BLaER1 treated with 17β-estradiol and CSF1 and Interleukin-3, amounts not matched to agents 10 nM and 100 nM (cell line): ENCODE data around the gene MAGEC2.

Experiments
- H3K27ac ChIP-seq, 11 experiments: shearing (Covaris generic); formaldehyde crosslinking; 2 replicates each; pipeline ENCODE4 v1.8.1; 2022
- H3K27me3 ChIP-seq, 11 experiments: shearing (Covaris generic); formaldehyde crosslinking; 2 replicates each; pipeline ENCODE4 v1.8.1; 2022
- H3K36me3 ChIP-seq, 11 experiments: shearing (Covaris generic); formaldehyde crosslinking; 2 replicates each; pipeline ENCODE4 v1.8.1; 2022
- H3K4me1 ChIP-seq, 10 experiments: shearing (Covaris generic); formaldehyde crosslinking; 2 replicates each; pipeline ENCODE4 v1.8.1; 2022
- H3K4me2 ChIP-seq, 11 experiments: shearing (Covaris generic); formaldehyde crosslinking; 2 replicates each; pipeline ENCODE4 v1.8.1; 2022
- H3K4me3 ChIP-seq, 10 experiments: shearing (Covaris generic); formaldehyde crosslinking; 2 replicates each; pipeline ENCODE4 v1.8.1; 2022
- H3K9ac ChIP-seq, 11 experiments: shearing (Covaris generic); formaldehyde crosslinking; 2 replicates each; pipeline ENCODE4 v1.8.1; 2022
- H3K9me3 ChIP-seq, 11 experiments: shearing (Covaris generic); formaldehyde crosslinking; replicated peaks in 1 of 11; 2 replicates each; pipeline ENCODE4 v1.8.1; 2022
- H4K20me1 ChIP-seq, 11 experiments: shearing (Covaris generic); formaldehyde crosslinking; 2 replicates each; pipeline ENCODE4 v1.8.1; 2022
- Cebpa-rat ChIP-seq, 11 experiments: shearing (Covaris generic); IDR thresholded peaks; 2 replicates each; pipeline ENCODE4 v1.8.1; 2022

MAGEC2 gene, protein sequence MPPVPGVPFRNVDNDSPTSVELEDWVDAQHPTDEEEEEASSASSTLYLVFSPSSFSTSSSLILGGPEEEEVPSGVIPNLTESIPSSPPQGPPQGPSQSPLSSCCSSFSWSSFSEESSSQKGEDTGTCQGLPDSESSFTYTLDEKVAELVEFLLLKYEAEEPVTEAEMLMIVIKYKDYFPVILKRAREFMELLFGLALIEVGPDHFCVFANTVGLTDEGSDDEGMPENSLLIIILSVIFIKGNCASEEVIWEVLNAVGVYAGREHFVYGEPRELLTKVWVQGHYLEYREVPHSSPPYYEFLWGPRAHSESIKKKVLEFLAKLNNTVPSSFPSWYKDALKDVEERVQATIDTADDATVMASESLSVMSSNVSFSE

DNA sequence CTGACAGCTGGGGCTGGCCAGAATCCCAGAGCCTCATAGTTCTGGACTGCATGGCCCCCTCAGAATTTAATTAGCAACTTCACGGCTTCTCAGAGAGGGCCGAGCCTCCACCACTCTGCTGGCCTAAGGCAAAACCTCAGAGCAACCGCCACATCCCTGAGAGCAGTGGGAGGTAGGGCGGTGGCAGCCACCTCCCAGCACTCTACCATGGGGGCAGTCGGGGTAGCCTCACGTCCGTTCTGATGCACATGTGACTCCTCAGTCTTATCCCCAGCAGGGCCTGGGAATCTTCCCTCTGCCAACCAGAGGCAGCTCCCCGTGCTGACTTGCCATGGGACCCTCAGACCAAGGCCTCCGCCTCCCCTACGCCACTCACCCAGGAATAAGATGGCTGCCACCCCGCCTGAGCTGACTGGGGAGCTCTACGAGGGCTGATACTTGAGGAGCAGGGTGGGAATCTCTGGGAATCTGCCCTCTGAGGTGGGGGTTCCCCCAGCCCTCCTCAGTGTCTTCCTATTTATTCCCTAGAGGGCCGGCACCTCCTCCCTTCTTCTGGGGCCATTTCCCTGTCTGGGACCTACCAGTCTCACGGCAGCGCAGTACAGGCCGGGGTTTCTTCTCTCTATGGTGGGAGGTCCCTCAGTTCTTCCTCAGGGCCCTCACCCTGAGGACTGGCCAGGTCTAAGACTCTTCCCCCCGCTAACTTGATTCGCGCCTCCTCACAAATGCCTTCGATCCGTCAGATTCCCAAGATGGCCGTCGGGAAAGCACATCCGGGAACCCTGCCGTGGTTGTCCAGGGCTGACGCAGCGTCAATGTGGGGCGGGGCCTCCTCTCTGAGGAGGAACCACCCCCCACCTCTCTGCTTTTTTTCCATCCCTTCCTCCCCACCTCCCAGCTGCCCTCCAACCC, at the start of gene MAGEC2:
Gene MAGEC2 (minus strand): TSS at position 769 of the 912 bp plus-strand sequence. CDS start 1,303 bp downstream, outside the sequence.
- Histone ChIP-seq H3K36me3 (no peaks in the 10 kb centered on the region), H3K9me3 (no peaks in the 10 kb centered on the region; a peak in 2 of 22 replicates), H3K4me1 (no peaks in the 10 kb centered on the region), H4K20me1 (peaks cover 0 to 8% (median 0%) of the 10 kb centered on the region in 11 experiments; a peak in 3 of 22 replicates), H3K9ac (no peak within 1 kb of the TSS), H3K4me3 (no peak within 1 kb of the TSS), H3K4me2 (no peak within 1 kb of the TSS), H3K27ac (no peak within 1 kb of the TSS), H3K27me3 (peaks cover 64 to 96% (median 89%) of the 10 kb centered on the region in 11 experiments)
- no peak for TF ChIP-seq Cebpa-rat (IDR thresholded peaks at IDR 0.05)

DNA sequence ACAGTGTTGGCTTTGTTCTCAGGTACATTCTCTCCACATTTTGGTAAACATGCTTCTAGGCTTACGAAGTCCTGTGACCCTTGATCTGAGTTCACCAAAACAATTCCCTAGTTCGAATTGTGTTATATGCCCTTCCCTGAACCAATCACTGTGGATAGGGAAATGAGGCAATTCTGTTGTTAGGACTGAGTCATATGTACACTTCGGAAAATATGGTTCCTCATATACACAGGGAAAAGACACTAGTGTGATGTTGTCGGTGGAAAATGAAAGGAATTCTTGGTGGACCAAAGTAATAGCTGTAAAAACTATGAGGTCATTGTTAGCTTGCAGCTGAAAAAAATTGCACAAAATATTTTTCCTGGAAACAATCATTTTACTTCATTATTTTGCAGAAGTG, 46.6 kb upstream of the MAGEC2 start:
- H4K20me1 ChIP-seq = no peaks in the 10 kb centered on the region; a peak in 1 of 22 replicates
- TF ChIP-seq Cebpa-rat (IDR thresholded peaks at IDR 0.05) = no peak
- H3K4me2 ChIP-seq = no peak overlapping the region
- H3K9ac ChIP-seq = no peak overlapping the region
- no peak overlapping the region for H3K27ac ChIP-seq
- H3K27me3 ChIP-seq = peaks cover 69 to 100% (median 85%) of the 10 kb centered on the region in 11 experiments
- peaks cover 4 to 15% (median 6%) of the 10 kb centered on the region in 11 experiments; a peak in 9 of 22 replicates for H3K9me3 ChIP-seq
- H3K4me3 ChIP-seq = no peak overlapping the region
- no peaks in the 10 kb centered on the region for H3K36me3 ChIP-seq
- no peaks in the 10 kb centered on the region for H3K4me1 ChIP-seq

DNA sequence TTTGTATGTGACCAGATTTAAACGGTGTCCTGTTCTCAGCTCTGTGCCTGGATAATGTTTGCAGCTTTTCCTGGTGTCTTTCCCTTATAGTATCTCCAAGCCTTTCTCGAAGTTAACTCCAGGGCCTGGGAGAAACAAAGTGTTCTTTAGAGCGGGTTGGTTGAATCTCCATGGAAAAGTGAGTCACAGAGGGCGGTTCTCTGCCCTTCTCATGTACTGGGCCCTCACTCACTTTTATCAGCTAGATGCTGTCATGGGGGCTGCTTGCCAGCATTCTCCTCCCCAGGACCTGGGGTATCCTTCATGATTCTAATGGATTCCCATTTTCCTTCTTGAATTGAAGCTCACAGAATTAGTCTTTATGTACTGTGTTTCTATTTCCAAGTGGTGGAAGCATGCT, 46.1 kb upstream of the MAGEC2 start:
- Histone ChIP-seq H3K9me3 (peaks cover 4 to 15% (median 6%) of the 10 kb centered on the region in 11 experiments; a peak in 9 of 22 replicates), H4K20me1 (no peaks in the 10 kb centered on the region; a peak in 1 of 22 replicates), H3K9ac (no peak overlapping the region), H3K4me2 (no peak overlapping the region), H3K27ac (no peak overlapping the region), H3K4me1 (no peaks in the 10 kb centered on the region), H3K4me3 (no peak overlapping the region), H3K36me3 (no peaks in the 10 kb centered on the region), H3K27me3 (peaks cover 65 to 100% (median 85%) of the 10 kb centered on the region in 11 experiments)
- no peak for TF ChIP-seq Cebpa-rat (IDR thresholded peaks at IDR 0.05)

DNA sequence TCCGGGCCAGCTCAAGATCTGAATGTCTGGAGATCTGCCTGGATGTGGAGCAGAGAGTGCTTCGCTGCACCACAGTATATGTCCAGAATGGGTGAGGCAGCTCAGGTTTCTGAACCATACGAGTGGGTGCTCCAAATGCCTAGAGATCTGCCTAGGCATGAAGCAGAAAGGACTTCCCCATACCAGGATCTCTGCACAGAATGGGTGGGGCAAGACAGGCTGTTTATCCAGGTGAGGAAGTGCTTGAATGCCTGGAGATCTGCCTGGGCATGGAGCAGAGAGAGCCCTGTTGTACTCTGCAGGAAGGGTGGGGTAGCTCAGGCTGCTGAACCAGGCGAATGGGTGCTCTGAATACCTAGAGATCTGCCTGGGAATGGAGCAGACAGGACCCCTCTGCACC, 45.4 kb upstream of the MAGEC2 start:
- H3K9ac ChIP-seq = no peak overlapping the region
- peaks cover 65 to 100% (median 85%) of the 10 kb centered on the region in 11 experiments for H3K27me3 ChIP-seq
- H3K4me2 ChIP-seq = no peak overlapping the region
- no peak overlapping the region for H3K27ac ChIP-seq
- no peaks in the 10 kb centered on the region for H3K4me1 ChIP-seq
- no peaks in the 10 kb centered on the region for H3K36me3 ChIP-seq
- H3K4me3 ChIP-seq = no peak overlapping the region
- H3K9me3 ChIP-seq = peaks cover 4 to 15% (median 6%) of the 10 kb centered on the region in 11 experiments; a peak in 9 of 22 replicates
- TF ChIP-seq Cebpa-rat (IDR thresholded peaks at IDR 0.05) = no peak
- no peaks in the 10 kb centered on the region; a peak in 1 of 22 replicates for H4K20me1 ChIP-seq

DNA sequence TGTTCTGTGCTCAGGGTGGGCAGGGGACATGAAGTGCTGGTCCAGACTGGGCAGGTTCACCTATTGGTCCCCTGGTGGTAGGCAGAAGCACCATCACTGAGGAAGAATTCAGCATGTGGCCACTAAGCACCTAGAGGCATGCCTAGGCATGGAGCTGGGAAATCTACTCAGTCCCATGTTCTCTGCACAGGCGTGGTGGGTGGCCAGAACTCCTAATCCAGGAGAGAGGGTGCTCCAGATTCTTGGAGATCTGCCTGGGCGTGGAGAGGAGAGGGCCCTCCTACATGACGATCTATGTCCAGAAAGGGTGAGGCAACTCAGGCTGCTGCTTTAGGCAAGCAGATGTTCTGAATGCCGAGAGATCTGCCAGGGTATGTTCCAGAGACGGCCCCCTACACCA, 44.6 kb upstream of the MAGEC2 start:
- H3K27me3 ChIP-seq = peaks cover 64 to 100% (median 85%) of the 10 kb centered on the region in 11 experiments

DNA sequence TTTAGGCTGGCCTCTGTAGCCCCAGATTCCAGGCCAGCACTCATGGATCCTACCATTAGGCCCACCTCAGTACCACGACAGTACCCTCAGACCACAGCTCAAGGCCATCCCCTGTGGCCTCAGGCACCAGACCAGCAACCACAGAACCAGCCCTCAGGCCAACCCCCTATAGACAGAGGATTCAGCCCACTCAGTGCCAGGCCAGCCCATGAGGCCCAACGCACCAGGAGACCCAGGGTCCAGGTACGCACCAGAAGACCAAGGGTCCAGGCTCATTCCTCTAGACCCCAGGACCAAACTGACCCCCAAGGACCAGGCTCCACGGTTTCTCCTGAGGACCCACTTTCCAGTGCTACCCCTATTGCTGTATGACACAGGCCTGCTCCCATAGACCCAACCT, 39.5 kb upstream of the MAGEC2 start:
- peaks cover 51 to 95% (median 81%) of the 10 kb centered on the region in 11 experiments for H3K27me3 ChIP-seq
- TF ChIP-seq Cebpa-rat (IDR thresholded peaks at IDR 0.05) = no peak
- no peaks in the 10 kb centered on the region; a peak in 1 of 22 replicates for H3K9me3 ChIP-seq
- H4K20me1 ChIP-seq = peaks cover 0 to 5% (median 0%) of the 10 kb centered on the region in 11 experiments; a peak in 1 of 22 replicates
- H3K9ac ChIP-seq = no peak overlapping the region
- H3K4me2 ChIP-seq = no peak overlapping the region
- H3K4me3 ChIP-seq = no peak overlapping the region
- no peaks in the 10 kb centered on the region for H3K4me1 ChIP-seq
- H3K27ac ChIP-seq = no peak overlapping the region
- no peaks in the 10 kb centered on the region for H3K36me3 ChIP-seq

More for the DNA sequence above, 44.6 kb upstream of the MAGEC2 start:
- H3K4me3 ChIP-seq = no peak overlapping the region
- TF ChIP-seq Cebpa-rat (IDR thresholded peaks at IDR 0.05) = no peak
- peaks cover 0 to 4% (median 0%) of the 10 kb centered on the region in 11 experiments; a peak in 2 of 22 replicates for H4K20me1 ChIP-seq
- peaks cover 4 to 15% (median 6%) of the 10 kb centered on the region in 11 experiments; a peak in 9 of 22 replicates for H3K9me3 ChIP-seq
- no peak overlapping the region for H3K9ac ChIP-seq
- H3K36me3 ChIP-seq = no peaks in the 10 kb centered on the region
- H3K4me1 ChIP-seq = no peaks in the 10 kb centered on the region
- H3K4me2 ChIP-seq = no peak overlapping the region
- H3K27ac ChIP-seq = no peak overlapping the region

DNA sequence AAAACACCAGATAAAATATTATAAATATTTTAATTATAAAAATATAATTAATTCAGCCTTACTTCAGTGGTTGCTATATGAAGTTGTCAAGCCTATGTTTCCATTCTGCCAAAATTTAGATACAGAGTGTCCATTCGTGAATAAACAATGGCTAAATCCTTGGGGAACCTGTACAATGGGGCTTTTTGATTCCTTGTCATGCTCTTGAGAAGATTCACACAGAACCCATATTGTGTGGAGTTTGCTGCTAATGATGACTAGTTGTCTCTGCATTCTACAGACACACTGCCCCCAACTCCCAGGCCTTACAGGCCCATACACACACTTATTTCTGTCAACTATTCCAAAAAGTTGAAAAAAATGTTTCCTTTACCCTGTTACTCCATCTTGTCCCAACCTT, 33.4 kb upstream of the MAGEC2 start:
- H3K4me1 ChIP-seq = no peaks in the 10 kb centered on the region
- TF ChIP-seq Cebpa-rat (IDR thresholded peaks at IDR 0.05) = no peak
- H3K4me2 ChIP-seq = no peak overlapping the region
- no peaks in the 10 kb centered on the region for H3K36me3 ChIP-seq
- peaks cover 13 to 25% (median 20%) of the 10 kb centered on the region in 11 experiments for H3K9me3 ChIP-seq
- peaks cover 76 to 97% (median 88%) of the 10 kb centered on the region in 11 experiments for H3K27me3 ChIP-seq
- H3K27ac ChIP-seq = no peak overlapping the region
- H4K20me1 ChIP-seq = no peaks in the 10 kb centered on the region
- H3K4me3 ChIP-seq = no peak overlapping the region
- H3K9ac ChIP-seq = no peak overlapping the region

DNA sequence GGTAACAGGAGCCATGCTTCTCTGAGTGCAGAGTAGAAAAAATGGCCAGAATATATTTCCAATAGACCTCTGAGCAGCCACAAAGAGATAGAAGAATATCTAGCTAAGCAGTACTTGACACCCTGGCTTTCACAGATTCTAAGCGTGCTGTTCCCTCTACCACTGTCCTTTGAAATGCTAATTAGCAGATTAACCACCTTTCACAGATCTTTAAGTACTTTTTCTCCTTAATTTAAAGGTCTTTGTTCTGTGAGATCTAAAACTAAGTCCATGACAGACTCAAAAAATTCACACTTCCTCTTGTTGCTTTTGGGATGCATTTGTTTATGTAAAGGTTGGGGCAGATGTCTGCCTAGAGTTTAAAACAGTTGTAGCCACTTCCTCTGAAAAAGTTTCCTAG, 28.3 kb upstream of the MAGEC2 start:
- H3K9me3 ChIP-seq = peaks cover 16 to 45% (median 29%) of the 10 kb centered on the region in 11 experiments
- no peaks in the 10 kb centered on the region; a peak in 1 of 20 replicates for H3K4me1 ChIP-seq
- H3K4me3 ChIP-seq = no peak overlapping the region
- no peak overlapping the region for H3K9ac ChIP-seq
- peak overlapping the region in 1 of 11 experiments; percentile 16; a peak in 1 of 22 replicates for H3K4me2 ChIP-seq
- peak overlapping the region in 3 of 11 experiments; percentile 15 to 25 (median 21); a peak in 2 of 22 replicates for H3K27ac ChIP-seq
- H4K20me1 ChIP-seq = no peaks in the 10 kb centered on the region
- H3K36me3 ChIP-seq = no peaks in the 10 kb centered on the region
- TF ChIP-seq Cebpa-rat (IDR thresholded peaks at IDR 0.05) = no peak
- H3K27me3 ChIP-seq = peaks cover 47 to 71% (median 59%) of the 10 kb centered on the region in 11 experiments

DNA sequence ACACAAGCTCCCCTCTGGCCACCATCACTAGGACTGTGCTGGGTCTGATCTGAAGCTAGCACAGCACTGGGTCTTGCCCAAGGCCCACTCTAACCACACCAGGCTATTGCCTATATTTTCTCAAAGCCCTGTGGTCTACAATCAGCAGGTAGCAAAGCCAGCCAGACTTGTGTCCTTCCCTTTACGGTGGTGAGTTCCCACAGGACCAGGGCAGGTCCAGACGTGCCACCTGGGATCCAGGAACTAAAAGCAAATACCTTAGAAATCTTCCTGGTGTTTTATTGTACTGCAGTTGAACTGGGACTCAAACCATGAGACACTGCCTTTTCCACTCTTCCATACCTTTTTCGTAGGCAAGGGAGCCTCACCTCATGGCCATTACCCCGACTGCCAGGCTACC, 9.0 kb upstream of the MAGEC2 start:
- H3K27ac ChIP-seq = no peak overlapping the region
- peaks cover 78 to 97% (median 90%) of the 10 kb centered on the region in 11 experiments for H3K27me3 ChIP-seq
- H3K36me3 ChIP-seq = no peaks in the 10 kb centered on the region
- H3K9ac ChIP-seq = no peak overlapping the region
- no peak overlapping the region for H3K4me2 ChIP-seq
- no peak overlapping the region for H3K4me3 ChIP-seq
- H3K4me1 ChIP-seq = no peaks in the 10 kb centered on the region
- peaks cover 0 to 4% (median 0%) of the 10 kb centered on the region in 11 experiments; a peak in 1 of 22 replicates for H3K9me3 ChIP-seq
- peaks cover 0 to 6% (median 0%) of the 10 kb centered on the region in 11 experiments; a peak in 3 of 22 replicates for H4K20me1 ChIP-seq
- TF ChIP-seq Cebpa-rat (IDR thresholded peaks at IDR 0.05) = no peak
